GM12878 (cell line): Measurements from ENCODE around the gene TMEM97. TPM values are rescaled to one million over a fixed set of nuclear protein-coding genes. Genes with fewer than 3 reads are reported as not detected.

Source experiments
- ATAC-seq: fragments of 200-7000 bp; cut with Tn5 transposase; 3 replicates; pipeline ENCODE4 v1.9.1; 2020; ENCODE audit warnings: mild to moderate bottlenecking, moderate library complexity
- BruUV-seq: library from RNA; stranded (reverse); fragments of 400-500 nt; replicated peaks from 2 replicates; lab custom pipeline; 2021; lab: Mats Ljungman, UMichigan
- CTCF ChIA-PET: fragments of 300-600 bp; sonication (Branson Sonifier 250); formaldehyde crosslinking; extraction: SDS; loops from one replicate; lab custom pipeline; 2021; ENCODE audit warnings: inconsistent platforms; lab: Yijun Ruan, JAX
- POLR2A ChIA-PET: fragments of 350-600 bp; formaldehyde crosslinking; extraction: SDS; loops from one replicate; lab custom pipeline; 2021; ENCODE audit warnings: inconsistent platforms; lab: Charles Lee
- RAD21 ChIA-PET: fragments of 300-600 bp; sonication (Branson Sonifier 250); formaldehyde crosslinking; loops from one replicate; lab custom pipeline; 2023; ENCODE audit warnings: antibody characterized with exemption; ENCODE audit not compliant: unreplicated experiment; lab: Charles Lee
- SMC1A ChIA-PET: fragments of 300-600 bp; sonication (Branson Sonifier 250); formaldehyde crosslinking; loops from one replicate; lab custom pipeline; 2023; ENCODE audit not compliant: unreplicated experiment, uncharacterized antibody; lab: Charles Lee
- DNase-seq: peaks from one replicate; pipeline ENCODE4 v3.0.0-alpha.2; 2011; ENCODE audit warnings: low read depth, low spot score
- FAIRE-seq: peaks from 3 replicates; lab custom pipeline; 2011; peaks lifted over from hg19 to GRCh38; lab: Jason Lieb, UNC
- H2AFZ ChIP-seq: 2 replicates; pipeline ENCODE4 v1.6.0; 2011; ENCODE audit warnings: low read depth, low read length, control low read depth; ENCODE audit not compliant: control insufficient read depth
- H3K27ac ChIP-seq: 2 replicates; pipeline ENCODE4 v1.5.1; 2011; ENCODE audit warnings: control low read depth; ENCODE audit not compliant: control insufficient read depth, insufficient read depth
- H3K27me3 ChIP-seq, 2 experiments: replicated peaks in 1 of 2; 2 replicates each; pipeline versions ENCODE4 v1.6.0 to v1.6.1; 2011; ENCODE audit warnings: low read length in 1 of 2; ENCODE audit not compliant: control insufficient read depth in 2 of 2, insufficient read depth in 2 of 2
- H3K36me3 ChIP-seq, 2 experiments: 2 replicates each; pipeline ENCODE4 v1.5.1; 2011; ENCODE audit warnings: low read length in 1 of 2; ENCODE audit not compliant: control insufficient read depth in 2 of 2, insufficient read depth in 2 of 2
- H3K4me1 ChIP-seq: 2 replicates; pipeline ENCODE4 v1.6.1; 2011; ENCODE audit warnings: mild to moderate bottlenecking, low read length, moderate library complexity, mixed read lengths; ENCODE audit not compliant: control insufficient read depth, insufficient read depth
- H3K4me2 ChIP-seq: 2 replicates; pipeline ENCODE4 v1.6.0; 2011; ENCODE audit warnings: control low read depth; ENCODE audit not compliant: control insufficient read depth, insufficient read depth
- H3K4me3 ChIP-seq: fragments of 200-600 bp; sonication (generic); 2 replicates; pipeline ENCODE4 v1.5.1; 2016
- H3K79me2 ChIP-seq: 2 replicates; pipeline ENCODE4 v1.6.0; 2011; ENCODE audit warnings: low read length; ENCODE audit not compliant: control insufficient read depth, insufficient read depth
- H3K9ac ChIP-seq: 2 replicates; pipeline ENCODE4 v1.8.0; 2011; ENCODE audit warnings: low read length, control low read depth, mixed read lengths; ENCODE audit not compliant: control insufficient read depth, insufficient read depth
- H3K9me3 ChIP-seq: replicated peaks from 3 replicates; pipeline ENCODE4 v1.5.1; 2011; ENCODE audit warnings: mild to moderate bottlenecking, low read length; ENCODE audit not compliant: control insufficient read depth, insufficient read depth
- H4K20me1 ChIP-seq: 2 replicates; pipeline ENCODE4 v1.6.0; 2011; ENCODE audit not compliant: control insufficient read depth, insufficient read depth
- EGR1 ChIP-seq, 2 experiments: IDR thresholded peaks; 1 replicate in 1 of 2; 2 replicates in 1 of 2; pipeline ENCODE4 v1.6.1; 2011 to 2012; ENCODE audit warnings: low read depth in 2 of 2, low read length in 2 of 2, borderline replicate concordance in 1 of 2, mild to moderate bottlenecking in 1 of 2, moderate library complexity in 1 of 2
- EZH2 ChIP-seq: IDR thresholded peaks from 2 replicates; pipeline ENCODE4 v1.6.1; 2012; ENCODE audit warnings: low read depth, mild to moderate bottlenecking, control low read depth, inconsistent platforms, low read length, borderline replicate concordance; ENCODE audit not compliant: control insufficient read depth
- FOXK2 ChIP-seq: fragments of 450-650 bp; IDR thresholded peaks from 2 replicates; pipeline ENCODE4 v1.6.1; 2017; ENCODE audit warnings: mild to moderate bottlenecking, moderate library complexity
- IKZF2 ChIP-seq, 2 experiments: fragments of 450-650 bp; IDR thresholded peaks; 2 replicates each; pipeline ENCODE4 v1.6.1; 2017; ENCODE audit warnings: mild to moderate bottlenecking in 2 of 2, moderate library complexity in 2 of 2
- IRF3 ChIP-seq: fragments of 450-650 bp; IDR thresholded peaks from 2 replicates; pipeline ENCODE4 v1.6.1; 2014; ENCODE audit warnings: mild to moderate bottlenecking
- IRF5 ChIP-seq: fragments of 450-650 bp; IDR thresholded peaks from 2 replicates; pipeline ENCODE4 v1.6.1; 2017; ENCODE audit warnings: borderline replicate concordance
- POLR2AphosphoS2 ChIP-seq: IDR thresholded peaks from 2 replicates; pipeline ENCODE4 v1.6.1; 2011; ENCODE audit warnings: low read depth, mild to moderate bottlenecking, low read length, improper control_type of control experiment, moderate library complexity
- POU2F2 ChIP-seq: IDR thresholded peaks from 3 replicates; pipeline ENCODE4 v1.6.1; 2011; ENCODE audit warnings: low read depth, mild to moderate bottlenecking, low read length, borderline replicate concordance
- RAD21 ChIP-seq: IDR thresholded peaks from 2 replicates; pipeline ENCODE4 v1.6.1; 2011; ENCODE audit warnings: mild to moderate bottlenecking, low read depth, low read length, moderate library complexity; ENCODE audit not compliant: insufficient read depth
- RCOR1 ChIP-seq: conservative IDR thresholded peaks from 2 replicates; pipeline ENCODE4 v1.6.1; 2012; ENCODE audit warnings: low read depth, low read length, improper control_type of control experiment
- SUPT20H ChIP-seq: IDR thresholded peaks from 2 replicates; pipeline ENCODE4 v1.6.1; 2011; ENCODE audit warnings: low read depth, mild to moderate bottlenecking, low read length, moderate library complexity, borderline replicate concordance; ENCODE audit not compliant: control insufficient read depth
- ZBTB33 ChIP-seq: fragments of 450-650 bp; IDR thresholded peaks from 2 replicates; pipeline ENCODE4 v1.6.1; 2017; ENCODE audit warnings: mild to moderate bottlenecking
- ZNF384 ChIP-seq: IDR thresholded peaks from 2 replicates; pipeline ENCODE4 v1.6.1; 2012; ENCODE audit warnings: low read depth, mild to moderate bottlenecking, low read length, improper control_type of control experiment, borderline replicate concordance
- WGBS: methylation state at CpG from one replicate; pipeline ENCODE4 v1.1.6; 2016; ENCODE audit warnings: low lambda C conversion rate; ENCODE audit not compliant: insufficient replicate concordance, insufficient coverage; ENCODE audit errors: missing lambda C conversion rate; 5-methylcytosine and 5-hydroxymethylcytosine counted together
- in situ Hi-C: fragments of 300-500 bp; cut with MboI; formaldehyde crosslinking; loops from 9 replicates; pipeline ENCODE4 v1.14.3; 2018; ENCODE audit warnings: mixed read lengths
- intact Hi-C: fragments of 100-400 bp; cut with micrococcal nuclease; formaldehyde crosslinking; loops from one replicate; pipeline ENCODE4 v1.14.2; 2022; ENCODE audit not compliant: unreplicated experiment
- polyA plus RNA-seq, 11 experiments: library from polyadenylated mRNA; depleted of rRNA in 4 of 11; unstranded in 6 of 11; stranded (reverse) in 5 of 11; fragments of >200 nt; fragmentation: Nextera tagmentation in 4 of 11; fragmentation: Illumina TruSeq in 1 of 11; extraction: Ambion mirVana in 4 of 11; extraction: Trizol in 1 of 11; gene quantifications; 1 replicate in 1 of 11; 2 replicates in 10 of 11; pipeline versions ENCODE4 v1.2.1 to v1.2.3, GENCODE V29; 2011 to 2016; ENCODE audit warnings: inconsistent platforms in 2 of 11, missing spikeins in 2 of 11, low read depth in 1 of 11
- total RNA-seq, 4 experiments: library from RNA; depleted of rRNA in 3 of 4; stranded (reverse); fragments of >200 nt in 3 of 4; fragmentation: Illumina TruSeq in 1 of 4; extraction: Trizol in 1 of 4; gene quantifications; 2 replicates each; pipeline versions ENCODE4 v1.2.1 to v1.2.3, GENCODE V29; 2013 to 2021

Gene TMEM97
- total and polyA plus RNA-seq, 10 of the 15 experiments (the other 5 are each of a cell fraction or from before 2014, with no cell fraction given), result 58.0 to 134 (median 86.0) TPM

- peaks cover 11 to 13% of the 10 kb centered on the region in 2 experiments for H3K36me3 ChIP-seq
- SMC1A ChIA-PET, result no interaction called here
These were observed 5.3 kb downstream of the TMEM97 start for GRCh38 chr17:28324267-28324745.

More at GRCh38 chr17:28324267-28324745, 5.3 kb downstream of the TMEM97 start:
- H3K27me3 ChIP-seq, result no peaks in the 10 kb centered on the region
- H3K9me3 ChIP-seq, result no peaks in the 10 kb centered on the region
- RAD21 ChIA-PET, result no interaction called here
- CTCF ChIA-PET, result no interaction called here
- DNase-seq, result no peak
- intact Hi-C loops (loop anchor here (5.0 kb wide), 1 partner anchor 92 kb away; no protein-coding TSS in a partner anchor), in situ Hi-C loops (no loop called here)
- peaks cover 6% of the 10 kb centered on the region; the same call in 1 of the 2 replicates for H3K4me1 ChIP-seq
- H4K20me1 ChIP-seq, result no peaks in the 10 kb centered on the region
- no peak for FAIRE-seq
- no peak overlapping the region for H3K4me3 ChIP-seq
- WGBS, result 95% methylated on average over 5 of the region's 5 CpGs
- no peak overlapping the region for H3K9ac ChIP-seq
- H3K4me2 ChIP-seq, result peak overlapping the region; percentile 26; the same call in 1 of the 2 replicates
- ATAC-seq, result no peak
- H2AFZ ChIP-seq, result no peak overlapping the region
- no TSS peak for BruUV-seq
- TF ChIP-seq IKZF2 (IDR thresholded peaks at IDR 0.05) (no peak), ZNF384 (no peak), ZBTB33 (no peak), FOXK2 (no peak), IRF5 (no peak), SUPT20H (no peak), POLR2AphosphoS2 (no peak), IRF3 (no peak), EGR1 (IDR thresholded peaks at IDR 0.05; ENCODE audit: borderline replicate concordance in 1 of 2, low read depth in 2 of 2, low read length in 2 of 2) (no peak), RAD21 (no peak), POU2F2 (no peak), EZH2 (no peak), RCOR1 (no peak)
- no peak overlapping the region for H3K27ac ChIP-seq
- H3K79me2 ChIP-seq, result peaks cover 55% of the 10 kb centered on the region
- POLR2A ChIA-PET, result interaction anchor here (0.6 to 0.9 kb wide), 2 partner anchors 155 to 431 kb away, joined by 3 to 4 read pairs; partner anchors contain the start of gene LYRM9
